A549 (cell line): ENCODE results near the gene RMND5B. TPM values are rescaled to one million over a fixed set of nuclear protein-coding genes. Genes with fewer than 3 reads are reported as not detected.

ENCODE experiments used
- ATAC-seq, 2 experiments: fragments of 200-7000 bp in 1 of 2; fragments of >200 bp in 1 of 2; cut with Nextera tagmentation in 1 of 2; cut with Tn5 transposase in 1 of 2; 3 replicates each; pipeline versions ENCODE4 v1.8.0 to v1.9.1; 2018 to 2020; ENCODE audit warnings: mild to moderate bottlenecking in 1 of 2, moderate library complexity in 1 of 2
- CTCF ChIA-PET: fragments of 300-600 bp; sonication (Branson Sonifier 250); formaldehyde crosslinking; extraction: SDS; loops from one replicate; lab custom pipeline; 2021; ENCODE audit warnings: antibody characterized with exemption, inconsistent platforms; lab: Yijun Ruan, JAX
- POLR2A ChIA-PET: fragments of 350-600 bp; formaldehyde crosslinking; extraction: SDS; loops from one replicate; lab custom pipeline; 2021; ENCODE audit warnings: antibody characterized with exemption, inconsistent platforms; lab: Yijun Ruan, JAX
- DNase-seq, 2 experiments: peaks; one replicate each; pipeline versions ENCODE4 v3.0.0 to v3.0.0-alpha.2; 2011 to 2016; ENCODE audit warnings: low read depth in 1 of 2, low spot score in 1 of 2
- FAIRE-seq: peaks from 2 replicates; lab custom pipeline; 2011; peaks lifted over from hg19 to GRCh38; lab: Jason Lieb, UNC
- H3K27ac ChIP-seq, 2 experiments: fragments of >200 bp; sonication (Bioruptor Twin); formaldehyde crosslinking; 3 replicates each; pipeline ENCODE4 v1.5.1; 2016 to 2017
- H3K4me1 ChIP-seq: fragments of >200 bp; sonication (Bioruptor Twin); formaldehyde crosslinking; 3 replicates; pipeline ENCODE4 v1.6.1; 2016
- H3K4me2 ChIP-seq: fragments of >200 bp; sonication (Bioruptor Twin); formaldehyde crosslinking; 3 replicates; pipeline ENCODE4 v1.6.1; 2016
- H3K4me3 ChIP-seq: fragments of >200 bp; sonication (Bioruptor Twin); formaldehyde crosslinking; 3 replicates; pipeline ENCODE4 v1.5.1; 2016
- H3K9me3 ChIP-seq: fragments of >200 bp; sonication (Bioruptor Twin); formaldehyde crosslinking; 3 replicates; pipeline ENCODE4 v1.6.1; 2016
- CBX2 ChIP-seq: fragments of 200-600 bp; sonication (generic); IDR thresholded peaks from 2 replicates; pipeline ENCODE4 v1.6.1; 2016; ENCODE audit warnings: low read depth, mild to moderate bottlenecking, borderline replicate concordance
- CEBPB ChIP-seq, 2 experiments: fragments of >200 bp in 1 of 2; sonication (Bioruptor Twin) in 1 of 2; formaldehyde crosslinking in 1 of 2; IDR thresholded peaks; 2 replicates each; pipeline ENCODE4 v1.6.1; 2012 to 2016
- EHF ChIP-seq: fragments of 250-450 bp; sonication (Bioruptor Pico); IDR thresholded peaks from 2 replicates; pipeline ENCODE4 v1.5.0; 2020; ENCODE audit warnings: mild to moderate bottlenecking
- EHMT2 ChIP-seq: fragments of 200-600 bp; sonication (generic); IDR thresholded peaks from 2 replicates; pipeline ENCODE4 v1.6.1; 2016; ENCODE audit warnings: antibody characterized with exemption, low read depth, mild to moderate bottlenecking, moderate library complexity
- EP300 ChIP-seq, 2 experiments: fragments of >200 bp; sonication (Bioruptor Twin); formaldehyde crosslinking; IDR thresholded peaks; 2 replicates in 1 of 2; 3 replicates in 1 of 2; pipeline ENCODE4 v1.6.1; 2016 to 2017
- ESRRA ChIP-seq: fragments of 150-350 bp; IDR thresholded peaks from 2 replicates; pipeline ENCODE4 v1.6.1; 2014; ENCODE audit warnings: mild to moderate bottlenecking, low read length, borderline replicate concordance
- FOXS1 ChIP-seq: fragments of 250-450 bp; sonication (Bioruptor Pico); IDR thresholded peaks from 2 replicates; pipeline ENCODE4 v1.5.0; 2020; ENCODE audit warnings: mild to moderate bottlenecking, moderate library complexity
- HDAC2 ChIP-seq: fragments of 200-600 bp; sonication (generic); IDR thresholded peaks from 2 replicates; pipeline ENCODE4 v1.6.1; 2016
- HOXA7 ChIP-seq: fragments of 250-450 bp; sonication (Bioruptor Pico); IDR thresholded peaks from 2 replicates; pipeline ENCODE4 v1.5.0; 2020; ENCODE audit warnings: mild to moderate bottlenecking, moderate library complexity
- HOXB13 ChIP-seq: fragments of 250-450 bp; sonication (Bioruptor Pico); IDR thresholded peaks from 2 replicates; pipeline ENCODE4 v1.5.0; 2020; ENCODE audit warnings: low read depth, mild to moderate bottlenecking, moderate library complexity
- JUN ChIP-seq, 2 experiments: fragments of >200 bp; sonication (Bioruptor Twin); formaldehyde crosslinking; IDR thresholded peaks; 2 replicates in 1 of 2; 3 replicates in 1 of 2; pipeline ENCODE4 v1.6.1; 2016 to 2017
- KDM1A ChIP-seq: fragments of 200-600 bp; sonication (generic); IDR thresholded peaks from 2 replicates; pipeline ENCODE4 v1.6.1; 2016; ENCODE audit warnings: low read depth, mild to moderate bottlenecking
- MAFK ChIP-seq: fragments of 450-650 bp; IDR thresholded peaks from 2 replicates; pipeline ENCODE4 v1.6.1; 2014; ENCODE audit not compliant: partially characterized antibody
- MAZ ChIP-seq: fragments of 150-350 bp; IDR thresholded peaks from 2 replicates; pipeline ENCODE4 v1.6.1; 2014; ENCODE audit warnings: antibody characterized with exemption, low read depth, low read length, borderline replicate concordance
- NFE2L2 ChIP-seq: fragments of 150-350 bp; conservative IDR thresholded peaks from 2 replicates; pipeline ENCODE4 v1.6.1; 2014; ENCODE audit warnings: low read length
- PHF8 ChIP-seq: fragments of 200-600 bp; sonication (generic); IDR thresholded peaks from 2 replicates; pipeline ENCODE4 v1.6.1; 2016; ENCODE audit warnings: low read depth, mild to moderate bottlenecking, antibody characterized with exemption, moderate library complexity, borderline replicate concordance
- POLR2A ChIP-seq: IDR thresholded peaks from 2 replicates; pipeline ENCODE4 v1.6.1; 2012; ENCODE audit warnings: mild to moderate bottlenecking, low read length
- POLR2AphosphoS2 ChIP-seq: conservative IDR thresholded peaks from 2 replicates; pipeline ENCODE4 v1.6.1; 2012; ENCODE audit warnings: low read length, improper control_type of control experiment, inconsistent platforms
- RCOR1 ChIP-seq: fragments of 150-350 bp; IDR thresholded peaks from 2 replicates; pipeline ENCODE4 v1.6.1; 2014; ENCODE audit warnings: antibody characterized with exemption, low read length, low read depth
- RNF2 ChIP-seq: fragments of 200-600 bp; sonication (generic); IDR thresholded peaks from 2 replicates; pipeline ENCODE4 v1.6.1; 2016; ENCODE audit warnings: low read depth, mild to moderate bottlenecking, antibody characterized with exemption, moderate library complexity, borderline replicate concordance
- SMC3 ChIP-seq: fragments of >200 bp; sonication (Bioruptor Twin); formaldehyde crosslinking; IDR thresholded peaks from 3 replicates; pipeline ENCODE4 v1.6.1; 2018; ENCODE audit warnings: inconsistent platforms
- TFCP2L1 ChIP-seq: fragments of 250-450 bp; sonication (Bioruptor Pico); IDR thresholded peaks from 2 replicates; pipeline ENCODE4 v1.5.0; 2021; ENCODE audit warnings: mild to moderate bottlenecking
- TP53 ChIP-seq: fragments of 250-450 bp; sonication (Bioruptor Pico); IDR thresholded peaks from 2 replicates; pipeline ENCODE4 v1.5.0; 2021; ENCODE audit warnings: mild to moderate bottlenecking, moderate library complexity
- ZFP36 ChIP-seq: fragments of 450-650 bp; IDR thresholded peaks from 2 replicates; pipeline ENCODE4 v1.6.1; 2014; ENCODE audit warnings: borderline replicate concordance; ENCODE audit not compliant: partially characterized antibody
- ZSCAN20 ChIP-seq: fragments of 250-450 bp; sonication (Bioruptor Pico); IDR thresholded peaks from 2 replicates; pipeline ENCODE4 v1.8.0; 2022; ENCODE audit warnings: mild to moderate bottlenecking, moderate library complexity
- WGBS: methylation state at CpG from one replicate; pipeline ENCODE4 v1.1.6; 2017; ENCODE audit errors: missing lambda C conversion rate; 5-methylcytosine and 5-hydroxymethylcytosine counted together
- polyA plus RNA-seq, 4 experiments: library from polyadenylated mRNA; depleted of rRNA in 3 of 4; stranded (reverse); fragments of >200 nt; fragmentation: RNase III in 1 of 4; extraction: RNeasy Plus Mini Kit Qiagen cat#74134 plus additional on column Dnase treatment in 1 of 4; gene quantifications; 2 replicates in 3 of 4; 3 replicates in 1 of 4; pipeline ENCODE4 v1.2.3, GENCODE V29; 2011 to 2017
- TF ChIP-seq, protein P1 (sequence below): fragments of 150-350 bp; IDR thresholded peaks from 2 replicates; pipeline ENCODE4 v1.6.1; 2014; ENCODE audit warnings: low read depth, mild to moderate bottlenecking, low read length
- TF ChIP-seq, protein P2 (sequence below): IDR thresholded peaks from 2 replicates; pipeline ENCODE4 v1.6.1; 2012
- TF ChIP-seq, protein P3 (sequence below): IDR thresholded peaks from 2 replicates; pipeline ENCODE4 v1.6.1; 2012
- TF ChIP-seq, protein P4 (sequence below): fragments of >200 bp; sonication (Bioruptor Twin); formaldehyde crosslinking; IDR thresholded peaks from 3 replicates; pipeline ENCODE4 v1.5.1; 2016
- TF ChIP-seq, protein P5 (sequence below): fragments of 450-650 bp; IDR thresholded peaks from 2 replicates; pipeline ENCODE4 v1.6.1; 2014; ENCODE audit warnings: antibody characterized with exemption
- TF ChIP-seq, protein P6 (sequence below): fragments of >200 bp; sonication (Bioruptor Twin); formaldehyde crosslinking; IDR thresholded peaks from 3 replicates; pipeline ENCODE4 v1.6.1; 2016

Gene RMND5B
- polyA plus RNA-seq, 2 of the 4 experiments (the other 2 are of a cell fraction): 20.2 to 30.3 TPM

DNA sequence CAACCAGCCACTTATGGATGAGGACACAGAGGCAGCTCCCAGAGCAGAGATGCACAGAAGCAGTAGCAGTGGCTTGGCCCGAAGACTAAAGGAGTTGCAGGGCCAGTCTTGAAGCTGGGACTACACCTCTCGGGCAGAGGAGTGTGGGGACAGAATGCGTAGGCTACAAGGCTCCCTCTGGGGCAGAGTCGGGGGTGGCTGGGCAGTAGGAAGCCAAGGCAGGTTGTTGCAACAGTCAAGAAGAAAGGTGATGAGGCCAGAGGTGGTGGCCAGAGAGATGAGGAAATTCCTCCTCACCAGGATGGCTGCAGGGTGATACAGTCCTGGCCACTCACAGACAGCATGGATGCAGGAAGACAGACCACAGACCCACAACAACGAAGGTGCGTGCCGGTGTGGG, 22.4 kb upstream of the RMND5B start:
- Histone ChIP-seq H3K4me2 (no peak overlapping the region), H3K4me3 (no peak overlapping the region), H3K9me3 (no peaks in the 10 kb centered on the region), H3K27ac (no peak overlapping the region), H3K4me1 (0 out of 3 replicates have a peak, but pooled peaks cover 3% of the 10 kb centered on the region)
- FAIRE-seq (no peak), DNase-seq (no peak), ATAC-seq (no peak)
- ChIA-PET POLR2A (no interaction called here), CTCF (interaction anchor here (1.7 to 5.6 kb wide), 2 partner anchors 12 to 33 kb away, joined by 7 to 25 read pairs; no protein-coding TSS in a partner anchor)
- TF ChIP-seq HDAC2: no peak
- TF ChIP-seq RCOR1: no peak
- TF ChIP-seq, protein P1, sequence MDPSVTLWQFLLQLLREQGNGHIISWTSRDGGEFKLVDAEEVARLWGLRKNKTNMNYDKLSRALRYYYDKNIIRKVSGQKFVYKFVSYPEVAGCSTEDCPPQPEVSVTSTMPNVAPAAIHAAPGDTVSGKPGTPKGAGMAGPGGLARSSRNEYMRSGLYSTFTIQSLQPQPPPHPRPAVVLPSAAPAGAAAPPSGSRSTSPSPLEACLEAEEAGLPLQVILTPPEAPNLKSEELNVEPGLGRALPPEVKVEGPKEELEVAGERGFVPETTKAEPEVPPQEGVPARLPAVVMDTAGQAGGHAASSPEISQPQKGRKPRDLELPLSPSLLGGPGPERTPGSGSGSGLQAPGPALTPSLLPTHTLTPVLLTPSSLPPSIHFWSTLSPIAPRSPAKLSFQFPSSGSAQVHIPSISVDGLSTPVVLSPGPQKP: no peak
- TF ChIP-seq TFCP2L1: no peak
- 73% methylated on average over 7 of the region's 7 CpGs for WGBS

DNA sequence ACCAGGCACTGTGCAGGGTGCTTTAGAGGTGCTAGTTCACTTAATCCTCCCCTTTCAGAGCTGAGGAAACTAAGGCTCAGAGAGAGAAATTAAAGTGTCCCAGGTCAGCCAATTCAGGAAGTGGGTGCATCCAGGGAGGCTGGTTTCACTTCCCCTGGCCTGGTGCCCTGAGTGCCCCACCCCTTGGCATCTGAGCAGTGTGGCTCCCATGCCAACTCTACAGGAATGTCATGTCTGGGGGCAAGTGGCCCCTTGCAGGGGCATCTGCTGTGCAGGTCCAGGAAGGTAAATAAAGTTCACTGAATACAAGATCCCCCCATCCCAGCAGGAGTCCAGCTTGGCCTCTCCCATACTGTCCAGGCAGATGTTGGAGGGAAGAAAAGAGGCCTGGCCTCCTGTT, 21.8 kb upstream of the RMND5B start:
- H3K4me3 ChIP-seq: no peak overlapping the region
- no peak overlapping the region for H3K4me2 ChIP-seq
- FAIRE-seq (no peak), DNase-seq (no peak)
- POLR2A ChIA-PET: no interaction called here
- TF ChIP-seq, protein P2, sequence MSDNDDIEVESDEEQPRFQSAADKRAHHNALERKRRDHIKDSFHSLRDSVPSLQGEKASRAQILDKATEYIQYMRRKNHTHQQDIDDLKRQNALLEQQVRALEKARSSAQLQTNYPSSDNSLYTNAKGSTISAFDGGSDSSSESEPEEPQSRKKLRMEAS: no peak
- TF ChIP-seq FOXS1 (CRISPR knock-in tag): no peak
- TF ChIP-seq HDAC2: no peak
- TF ChIP-seq ESRRA: no peak
- TF ChIP-seq RNF2: no peak
- TF ChIP-seq ZFP36: no peak
- TF ChIP-seq POLR2A: no peak
- TF ChIP-seq ZSCAN20: no peak
- TF ChIP-seq EHMT2: no peak
- TF ChIP-seq NFE2L2: no peak
- TF ChIP-seq, protein P3, sequence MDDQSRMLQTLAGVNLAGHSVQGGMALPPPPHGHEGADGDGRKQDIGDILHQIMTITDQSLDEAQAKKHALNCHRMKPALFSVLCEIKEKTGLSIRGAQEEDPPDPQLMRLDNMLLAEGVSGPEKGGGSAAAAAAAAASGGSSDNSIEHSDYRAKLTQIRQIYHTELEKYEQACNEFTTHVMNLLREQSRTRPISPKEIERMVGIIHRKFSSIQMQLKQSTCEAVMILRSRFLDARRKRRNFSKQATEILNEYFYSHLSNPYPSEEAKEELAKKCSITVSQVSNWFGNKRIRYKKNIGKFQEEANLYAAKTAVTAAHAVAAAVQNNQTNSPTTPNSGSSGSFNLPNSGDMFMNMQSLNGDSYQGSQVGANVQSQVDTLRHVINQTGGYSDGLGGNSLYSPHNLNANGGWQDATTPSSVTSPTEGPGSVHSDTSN: no peak
- TF ChIP-seq RCOR1: no peak
- TF ChIP-seq CEBPB (IDR thresholded peaks at IDR 0.05): no peak
- TF ChIP-seq JUN (IDR thresholded peaks at IDR 0.05): no peak
- TF ChIP-seq HOXA7: no peak
- TF ChIP-seq, protein P4, sequence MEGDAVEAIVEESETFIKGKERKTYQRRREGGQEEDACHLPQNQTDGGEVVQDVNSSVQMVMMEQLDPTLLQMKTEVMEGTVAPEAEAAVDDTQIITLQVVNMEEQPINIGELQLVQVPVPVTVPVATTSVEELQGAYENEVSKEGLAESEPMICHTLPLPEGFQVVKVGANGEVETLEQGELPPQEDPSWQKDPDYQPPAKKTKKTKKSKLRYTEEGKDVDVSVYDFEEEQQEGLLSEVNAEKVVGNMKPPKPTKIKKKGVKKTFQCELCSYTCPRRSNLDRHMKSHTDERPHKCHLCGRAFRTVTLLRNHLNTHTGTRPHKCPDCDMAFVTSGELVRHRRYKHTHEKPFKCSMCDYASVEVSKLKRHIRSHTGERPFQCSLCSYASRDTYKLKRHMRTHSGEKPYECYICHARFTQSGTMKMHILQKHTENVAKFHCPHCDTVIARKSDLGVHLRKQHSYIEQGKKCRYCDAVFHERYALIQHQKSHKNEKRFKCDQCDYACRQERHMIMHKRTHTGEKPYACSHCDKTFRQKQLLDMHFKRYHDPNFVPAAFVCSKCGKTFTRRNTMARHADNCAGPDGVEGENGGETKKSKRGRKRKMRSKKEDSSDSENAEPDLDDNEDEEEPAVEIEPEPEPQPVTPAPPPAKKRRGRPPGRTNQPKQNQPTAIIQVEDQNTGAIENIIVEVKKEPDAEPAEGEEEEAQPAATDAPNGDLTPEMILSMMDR: no peak
- no peak for TF ChIP-seq TP53
- no peak for TF ChIP-seq POLR2AphosphoS2
- TF ChIP-seq, all 56 proteins: peak for 0
- CTCF ChIA-PET: interaction anchor here (0.6 to 5.6 kb wide), 3 partner anchors 33 to 91 kb away, joined by 4 to 25 read pairs (median 4); no protein-coding TSS in a partner anchor
- Histone ChIP-seq H3K9me3 (no peaks in the 10 kb centered on the region), H3K27ac (no peak overlapping the region), H3K4me1 (peaks cover 6% of the 10 kb centered on the region; the same call in 2 of the 3 replicates)
- ATAC-seq: no peak

DNA sequence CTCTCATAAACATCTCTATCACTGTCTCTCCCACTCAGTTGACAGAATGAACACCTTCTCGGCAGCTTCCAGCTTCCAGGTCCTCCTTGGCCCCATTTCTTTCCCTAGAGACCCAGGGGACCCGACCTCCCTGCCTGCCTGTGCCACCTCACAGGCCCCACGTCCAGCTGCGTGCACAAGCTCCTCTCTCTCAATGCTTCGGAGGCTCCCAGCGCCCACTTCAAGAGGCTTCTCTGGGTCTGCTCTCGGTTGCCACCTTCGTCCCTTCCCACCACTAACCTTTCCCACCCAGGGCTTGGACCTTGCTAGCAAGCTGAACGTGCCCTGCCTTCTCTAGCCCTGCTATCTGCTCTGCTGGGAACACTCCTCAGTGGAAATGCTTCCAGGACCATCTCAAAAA, 20.3 kb upstream of the RMND5B start:
- 82% methylated on average over 9 of the region's 9 CpGs for WGBS
- Histone ChIP-seq H3K4me1 (peaks cover 11% of the 10 kb centered on the region; the same call in 2 of the 3 replicates), H3K4me3 (no peak overlapping the region), H3K4me2 (no peak overlapping the region), H3K27ac (no peak overlapping the region), H3K9me3 (no peaks in the 10 kb centered on the region)
- ChIA-PET CTCF (interaction anchor here (0.6 to 1.7 kb wide), 6 partner anchors 10 to 53 kb away, joined by 3 to 9 read pairs (median 3); no protein-coding TSS in a partner anchor), POLR2A (no interaction called here)
- no peak for FAIRE-seq
- DNase-seq: no peak
- ATAC-seq: no peak
- no peak for TF ChIP-seq EHF (CRISPR knock-in tag)
- no peak for TF ChIP-seq SMC3
- TF ChIP-seq, protein P5, sequence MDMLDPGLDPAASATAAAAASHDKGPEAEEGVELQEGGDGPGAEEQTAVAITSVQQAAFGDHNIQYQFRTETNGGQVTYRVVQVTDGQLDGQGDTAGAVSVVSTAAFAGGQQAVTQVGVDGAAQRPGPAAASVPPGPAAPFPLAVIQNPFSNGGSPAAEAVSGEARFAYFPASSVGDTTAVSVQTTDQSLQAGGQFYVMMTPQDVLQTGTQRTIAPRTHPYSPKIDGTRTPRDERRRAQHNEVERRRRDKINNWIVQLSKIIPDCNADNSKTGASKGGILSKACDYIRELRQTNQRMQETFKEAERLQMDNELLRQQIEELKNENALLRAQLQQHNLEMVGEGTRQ: no peak
- no peak for TF ChIP-seq EP300 (IDR thresholded peaks at IDR 0.05)
- TF ChIP-seq MAZ: no peak
- TF ChIP-seq CBX2: no peak
- TF ChIP-seq, protein P6, sequence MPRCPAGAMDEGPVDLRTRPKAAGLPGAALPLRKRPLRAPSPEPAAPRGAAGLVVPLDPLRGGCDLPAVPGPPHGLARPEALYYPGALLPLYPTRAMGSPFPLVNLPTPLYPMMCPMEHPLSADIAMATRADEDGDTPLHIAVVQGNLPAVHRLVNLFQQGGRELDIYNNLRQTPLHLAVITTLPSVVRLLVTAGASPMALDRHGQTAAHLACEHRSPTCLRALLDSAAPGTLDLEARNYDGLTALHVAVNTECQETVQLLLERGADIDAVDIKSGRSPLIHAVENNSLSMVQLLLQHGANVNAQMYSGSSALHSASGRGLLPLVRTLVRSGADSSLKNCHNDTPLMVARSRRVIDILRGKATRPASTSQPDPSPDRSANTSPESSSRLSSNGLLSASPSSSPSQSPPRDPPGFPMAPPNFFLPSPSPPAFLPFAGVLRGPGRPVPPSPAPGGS: no peak
- TF ChIP-seq POLR2A: no peak
- no peak for TF ChIP-seq MAFK
- no peak for TF ChIP-seq HOXB13 (CRISPR knock-in tag)
- TF ChIP-seq KDM1A: no peak
- TF ChIP-seq PHF8: no peak
